Measurements from ENCODE around the gene ME2.
A peak's percentile ranks its signal among the peaks of the same experiment; 100 is the strongest.

ME2 gene

DNA sequence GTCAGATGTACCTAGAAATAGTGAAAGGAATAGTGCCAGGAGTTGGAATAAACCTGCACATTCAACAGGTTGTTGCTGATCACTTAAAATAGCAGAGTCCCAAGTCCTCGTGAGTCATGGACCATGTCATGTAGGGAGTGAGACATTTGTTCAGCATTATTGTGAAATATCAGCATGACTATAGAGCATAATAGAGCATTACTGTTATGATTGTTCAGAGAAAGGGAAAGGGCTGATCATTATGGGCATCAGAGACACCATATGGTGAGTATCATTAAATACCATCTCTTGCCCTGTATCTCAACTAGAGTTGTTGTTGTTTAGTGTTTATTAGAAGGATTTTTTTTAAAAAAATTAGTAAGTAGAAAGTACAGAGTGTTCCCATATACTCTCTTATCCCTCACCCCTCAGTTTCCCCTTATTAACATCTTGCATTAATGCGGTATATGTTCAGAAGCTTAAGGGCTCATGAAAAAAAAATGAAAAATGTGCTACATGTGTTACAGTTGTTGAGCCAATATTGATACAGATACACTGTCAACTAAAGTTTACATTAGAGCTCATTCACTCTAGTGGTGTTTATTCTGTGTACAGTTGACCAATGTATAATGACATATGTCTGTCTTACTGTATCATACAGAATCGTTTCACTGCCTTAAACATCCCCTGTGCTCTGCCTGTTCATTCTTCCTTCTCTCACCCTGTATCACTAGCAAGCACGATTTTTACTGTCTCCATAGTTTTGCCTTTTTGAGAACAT, 94.6 kb downstream of the ME2 start:
- H3K9ac ChIP-seq (ENCODE audit: low read depth, low read length): no peak overlapping the region
- no peak overlapping the region for H3K4me3 ChIP-seq (ENCODE audit: low read depth, low read length)
- H3K36me3 ChIP-seq (ENCODE audit: control insufficient read depth, insufficient read depth, low read length): peaks cover 3% of the 10 kb centered on the region; the same call in 1 of the 2 replicates
- H3K9me3 ChIP-seq (ENCODE audit: control insufficient read depth, insufficient read depth, low read length): peaks cover 14% of the 10 kb centered on the region
- no peak overlapping the region for H3K27ac ChIP-seq (ENCODE audit: low read depth, low read length)
- H3K4me1 ChIP-seq (ENCODE audit: control insufficient read depth, insufficient read depth, low read length): peaks cover 21% of the 10 kb centered on the region
- H3K27me3 ChIP-seq (ENCODE audit: control insufficient read depth, insufficient read depth, low read length): no peaks in the 10 kb centered on the region

- no peaks in the 10 kb centered on the region for H3K27me3 ChIP-seq (ENCODE audit: control insufficient read depth, insufficient read depth, low read length)
- H3K9me3 ChIP-seq (ENCODE audit: control insufficient read depth, insufficient read depth, low read length): peaks cover 14% of the 10 kb centered on the region
- no peak overlapping the region for H3K9ac ChIP-seq (ENCODE audit: low read depth, low read length)
- H3K4me3 ChIP-seq (ENCODE audit: low read depth, low read length): no peak overlapping the region
- H3K27ac ChIP-seq (ENCODE audit: low read depth, low read length): no peak overlapping the region
- H3K4me1 ChIP-seq (ENCODE audit: control insufficient read depth, insufficient read depth, low read length): no peaks in the 10 kb centered on the region
- H3K36me3 ChIP-seq (ENCODE audit: control insufficient read depth, insufficient read depth, low read length): peaks cover 6% of the 10 kb centered on the region; the same call in 1 of the 2 replicates
Observed at GRCh38 chr18:50977037-50977760, 98.3 kb downstream of the ME2 start.

- no peak overlapping the region for H3K4me3 ChIP-seq (ENCODE audit: low read depth, low read length)
- no peak overlapping the region for H3K9ac ChIP-seq (ENCODE audit: low read depth, low read length)
- no peaks in the 10 kb centered on the region; the same call in 1 of the 2 replicates for H3K4me1 ChIP-seq (ENCODE audit: control insufficient read depth, insufficient read depth, low read length)
- H3K27ac ChIP-seq (ENCODE audit: low read depth, low read length): no peak overlapping the region
- peaks cover 14% of the 10 kb centered on the region for H3K9me3 ChIP-seq (ENCODE audit: control insufficient read depth, insufficient read depth, low read length)
- H3K36me3 ChIP-seq (ENCODE audit: control insufficient read depth, insufficient read depth, low read length): peaks cover 6% of the 10 kb centered on the region; the same call in 1 of the 2 replicates
- H3K27me3 ChIP-seq (ENCODE audit: control insufficient read depth, insufficient read depth, low read length): no peaks in the 10 kb centered on the region
Observed at GRCh38 chr18:50981381-50981780, 102.5 kb downstream of the ME2 start.

GRCh38 chr18:50982086-50982801, 103.3 kb downstream of the ME2 start:
- no peak overlapping the region for H3K4me3 ChIP-seq (ENCODE audit: low read depth, low read length)
- no peaks in the 10 kb centered on the region for H3K27me3 ChIP-seq (ENCODE audit: control insufficient read depth, insufficient read depth, low read length)
- H3K4me1 ChIP-seq (ENCODE audit: control insufficient read depth, insufficient read depth, low read length): no peaks in the 10 kb centered on the region; the same call in 1 of the 2 replicates
- H3K36me3 ChIP-seq (ENCODE audit: control insufficient read depth, insufficient read depth, low read length): peaks cover 5% of the 10 kb centered on the region; the same call in 1 of the 2 replicates
- no peak overlapping the region for H3K9ac ChIP-seq (ENCODE audit: low read depth, low read length)
- no peak overlapping the region for H3K27ac ChIP-seq (ENCODE audit: low read depth, low read length)
- H3K9me3 ChIP-seq (ENCODE audit: control insufficient read depth, insufficient read depth, low read length): peaks cover 6% of the 10 kb centered on the region

GRCh38 chr18:50982802-50983179, 103.9 kb downstream of the ME2 start:
- Histone ChIP-seq H3K9ac (ENCODE audit: low read depth, low read length) (no peak overlapping the region), H3K4me3 (ENCODE audit: low read depth, low read length) (no peak overlapping the region), H3K27ac (ENCODE audit: low read depth, low read length) (no peak overlapping the region), H3K36me3 (ENCODE audit: control insufficient read depth, insufficient read depth, low read length) (peaks cover 3% of the 10 kb centered on the region; the same call in 1 of the 2 replicates), H3K27me3 (ENCODE audit: control insufficient read depth, insufficient read depth, low read length) (no peaks in the 10 kb centered on the region), H3K4me1 (ENCODE audit: control insufficient read depth, insufficient read depth, low read length) (no peaks in the 10 kb centered on the region; the same call in 1 of the 2 replicates), H3K9me3 (ENCODE audit: control insufficient read depth, insufficient read depth, low read length) (peaks cover under 1% of the 10 kb centered on the region)

- Histone ChIP-seq H3K9ac (ENCODE audit: low read depth, low read length) (no peak overlapping the region), H3K27ac (ENCODE audit: low read depth, low read length) (no peak overlapping the region), H3K36me3 (ENCODE audit: control insufficient read depth, insufficient read depth, low read length) (no peaks in the 10 kb centered on the region), H3K9me3 (ENCODE audit: control insufficient read depth, insufficient read depth, low read length) (no peaks in the 10 kb centered on the region), H3K4me3 (ENCODE audit: low read depth, low read length) (no peak overlapping the region), H3K27me3 (ENCODE audit: control insufficient read depth, insufficient read depth, low read length) (no peaks in the 10 kb centered on the region), H3K4me1 (ENCODE audit: control insufficient read depth, insufficient read depth, low read length) (peaks cover 3% of the 10 kb centered on the region; the same call in 1 of the 2 replicates)
Observed at GRCh38 chr18:50986360-50987087, 107.6 kb downstream of the ME2 start.

DNA sequence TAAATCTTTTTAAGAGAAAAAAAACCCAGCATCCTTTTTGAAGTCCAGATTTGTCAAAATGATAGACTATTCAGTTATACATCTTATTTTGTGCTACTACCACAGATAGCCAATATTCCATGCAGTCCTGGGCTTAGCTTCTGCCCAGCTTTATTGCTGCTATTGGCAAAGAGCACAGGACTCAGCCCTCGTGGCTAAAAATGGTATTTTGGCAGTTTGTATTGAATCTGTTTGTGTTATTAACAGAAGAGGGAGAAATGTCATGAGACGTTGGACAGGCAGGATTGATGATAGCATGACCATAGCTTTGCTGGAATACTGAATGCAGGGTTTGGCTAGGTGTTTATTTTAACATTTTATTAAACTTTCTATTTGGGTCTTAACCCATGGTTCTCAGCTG, 108.3 kb downstream of the ME2 start:
- Histone ChIP-seq H3K9me3 (ENCODE audit: control insufficient read depth, insufficient read depth, low read length) (no peaks in the 10 kb centered on the region), H3K36me3 (ENCODE audit: control insufficient read depth, insufficient read depth, low read length) (no peaks in the 10 kb centered on the region), H3K9ac (ENCODE audit: low read depth, low read length) (no peak overlapping the region), H3K27me3 (ENCODE audit: control insufficient read depth, insufficient read depth, low read length) (no peaks in the 10 kb centered on the region), H3K4me3 (ENCODE audit: low read depth, low read length) (no peak overlapping the region), H3K27ac (ENCODE audit: low read depth, low read length) (no peak overlapping the region), H3K4me1 (ENCODE audit: control insufficient read depth, insufficient read depth, low read length) (peaks cover 10% of the 10 kb centered on the region)

- Histone ChIP-seq H3K9ac (ENCODE audit: low read depth, low read length) (no peak overlapping the region), H3K4me1 (ENCODE audit: control insufficient read depth, insufficient read depth, low read length) (peaks cover 12% of the 10 kb centered on the region), H3K9me3 (ENCODE audit: control insufficient read depth, insufficient read depth, low read length) (no peaks in the 10 kb centered on the region), H3K4me3 (ENCODE audit: low read depth, low read length) (no peak overlapping the region), H3K27me3 (ENCODE audit: control insufficient read depth, insufficient read depth, low read length) (no peaks in the 10 kb centered on the region), H3K27ac (ENCODE audit: low read depth, low read length) (no peak overlapping the region), H3K36me3 (ENCODE audit: control insufficient read depth, insufficient read depth, low read length) (no peaks in the 10 kb centered on the region)
Observed at GRCh38 chr18:50989711-50990110, 110.8 kb downstream of the ME2 start.

DNA sequence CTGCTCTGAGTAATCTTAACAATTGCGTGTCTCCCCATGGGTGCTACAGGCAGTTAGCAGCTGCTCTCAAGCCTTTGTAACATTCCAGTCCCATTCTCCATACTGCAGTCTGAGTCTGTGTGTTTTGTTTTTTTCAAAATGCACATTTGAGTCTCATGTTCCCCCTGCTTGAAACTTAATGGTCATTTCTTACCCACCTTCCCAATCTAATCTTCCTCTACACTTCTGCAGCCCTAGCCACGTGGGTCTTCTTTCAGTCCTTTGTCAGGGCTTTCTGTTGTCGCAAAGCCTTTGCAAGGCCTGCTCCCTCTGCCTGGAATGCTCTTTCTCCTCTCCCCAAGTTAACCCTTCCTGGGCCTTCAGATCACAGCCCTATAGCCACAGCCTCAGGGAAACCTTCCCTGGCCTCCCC, 113.4 kb downstream of the ME2 start:
- H3K36me3 ChIP-seq (ENCODE audit: control insufficient read depth, insufficient read depth, low read length): no peaks in the 10 kb centered on the region
- peaks cover 12% of the 10 kb centered on the region for H3K4me1 ChIP-seq (ENCODE audit: control insufficient read depth, insufficient read depth, low read length)
- peak overlapping the region; percentile 81 for H3K9ac ChIP-seq (ENCODE audit: low read depth, low read length)
- H3K27ac ChIP-seq (ENCODE audit: low read depth, low read length): peak overlapping the region; percentile 77
- H3K27me3 ChIP-seq (ENCODE audit: control insufficient read depth, insufficient read depth, low read length): no peaks in the 10 kb centered on the region
- no peaks in the 10 kb centered on the region for H3K9me3 ChIP-seq (ENCODE audit: control insufficient read depth, insufficient read depth, low read length)
- no peak overlapping the region for H3K4me3 ChIP-seq (ENCODE audit: low read depth, low read length)

- H3K4me1 ChIP-seq (ENCODE audit: control insufficient read depth, insufficient read depth, low read length): peaks cover 12% of the 10 kb centered on the region
- H3K36me3 ChIP-seq (ENCODE audit: control insufficient read depth, insufficient read depth, low read length): no peaks in the 10 kb centered on the region
- H3K9me3 ChIP-seq (ENCODE audit: control insufficient read depth, insufficient read depth, low read length): no peaks in the 10 kb centered on the region
- no peak overlapping the region for H3K27ac ChIP-seq (ENCODE audit: low read depth, low read length)
- no peak overlapping the region for H3K4me3 ChIP-seq (ENCODE audit: low read depth, low read length)
- no peak overlapping the region for H3K9ac ChIP-seq (ENCODE audit: low read depth, low read length)
- no peaks in the 10 kb centered on the region for H3K27me3 ChIP-seq (ENCODE audit: control insufficient read depth, insufficient read depth, low read length)
Observed at GRCh38 chr18:50994031-50994430, 115.1 kb downstream of the ME2 start.
